Measurements from ENCODE around the gene SLC9A7. TPM values are rescaled to one million over a fixed set of nuclear protein-coding genes. Genes with fewer than 3 reads are reported as not detected.
A peak's percentile ranks its signal among the peaks of the same experiment; 100 is the strongest.

Gene SLC9A7
- total RNA-seq, 4 donors from 2014 or later, result 0.63 to 9.0 (median 2.7) TPM

DNA sequence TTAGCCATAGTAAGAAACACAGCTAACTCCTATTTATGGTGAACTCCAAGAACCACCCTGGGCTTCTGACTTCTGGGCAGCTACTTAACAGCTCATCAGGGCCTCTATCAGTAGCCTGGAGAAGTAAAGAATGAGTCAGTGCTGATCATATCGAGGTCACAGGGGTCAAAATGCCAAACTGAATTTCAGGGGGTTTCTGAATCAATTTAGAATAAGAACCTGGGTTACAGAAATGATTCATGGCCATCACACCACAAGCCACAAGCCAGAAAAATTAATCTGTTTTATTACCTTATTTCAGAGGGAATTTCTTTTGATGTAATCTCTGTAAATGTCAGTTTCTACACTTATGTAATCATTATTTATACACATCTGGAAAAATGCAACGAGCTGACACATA, 121.0 kb downstream of the SLC9A7 start:
- TF ChIP-seq, protein P1, sequence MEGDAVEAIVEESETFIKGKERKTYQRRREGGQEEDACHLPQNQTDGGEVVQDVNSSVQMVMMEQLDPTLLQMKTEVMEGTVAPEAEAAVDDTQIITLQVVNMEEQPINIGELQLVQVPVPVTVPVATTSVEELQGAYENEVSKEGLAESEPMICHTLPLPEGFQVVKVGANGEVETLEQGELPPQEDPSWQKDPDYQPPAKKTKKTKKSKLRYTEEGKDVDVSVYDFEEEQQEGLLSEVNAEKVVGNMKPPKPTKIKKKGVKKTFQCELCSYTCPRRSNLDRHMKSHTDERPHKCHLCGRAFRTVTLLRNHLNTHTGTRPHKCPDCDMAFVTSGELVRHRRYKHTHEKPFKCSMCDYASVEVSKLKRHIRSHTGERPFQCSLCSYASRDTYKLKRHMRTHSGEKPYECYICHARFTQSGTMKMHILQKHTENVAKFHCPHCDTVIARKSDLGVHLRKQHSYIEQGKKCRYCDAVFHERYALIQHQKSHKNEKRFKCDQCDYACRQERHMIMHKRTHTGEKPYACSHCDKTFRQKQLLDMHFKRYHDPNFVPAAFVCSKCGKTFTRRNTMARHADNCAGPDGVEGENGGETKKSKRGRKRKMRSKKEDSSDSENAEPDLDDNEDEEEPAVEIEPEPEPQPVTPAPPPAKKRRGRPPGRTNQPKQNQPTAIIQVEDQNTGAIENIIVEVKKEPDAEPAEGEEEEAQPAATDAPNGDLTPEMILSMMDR (IDR thresholded peaks at IDR 0.05), result no peak
- ATAC-seq (ENCODE audit: low FRiP score) (no peak), DNase-seq (ENCODE audit: low spot score) (no peak)

GRCh38 chrX:46636223-46636622, 122.7 kb downstream of the SLC9A7 start:
- DNase-seq (ENCODE audit: low spot score), result no peak
- no peak for ATAC-seq (ENCODE audit: low FRiP score)
- TF ChIP-seq, protein P1 (IDR thresholded peaks at IDR 0.05), result no peak

DNA sequence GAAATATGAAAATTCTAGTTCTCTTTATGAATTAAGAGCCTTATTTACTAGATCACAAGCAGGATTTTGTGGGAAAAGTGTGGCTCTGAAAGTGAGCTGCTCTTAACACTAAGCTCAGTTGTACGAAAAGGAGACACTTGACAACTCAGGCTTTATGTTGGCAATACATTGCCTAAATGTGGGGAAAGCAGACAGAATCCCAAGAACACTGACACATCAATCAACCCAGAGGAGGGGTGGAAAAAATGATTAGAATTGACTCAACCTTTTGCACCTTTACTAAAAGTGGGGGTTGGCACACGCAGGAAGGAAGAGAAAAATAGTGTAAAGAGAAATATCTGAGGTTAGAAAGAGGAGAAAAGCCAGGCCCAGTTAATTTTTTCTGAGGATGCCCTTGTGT, 123.7 kb downstream of the SLC9A7 start:
- no peak for ATAC-seq (ENCODE audit: low FRiP score)
- DNase-seq (ENCODE audit: low spot score), result no peak
- TF ChIP-seq, protein P1 (IDR thresholded peaks at IDR 0.05), result no peak

DNA sequence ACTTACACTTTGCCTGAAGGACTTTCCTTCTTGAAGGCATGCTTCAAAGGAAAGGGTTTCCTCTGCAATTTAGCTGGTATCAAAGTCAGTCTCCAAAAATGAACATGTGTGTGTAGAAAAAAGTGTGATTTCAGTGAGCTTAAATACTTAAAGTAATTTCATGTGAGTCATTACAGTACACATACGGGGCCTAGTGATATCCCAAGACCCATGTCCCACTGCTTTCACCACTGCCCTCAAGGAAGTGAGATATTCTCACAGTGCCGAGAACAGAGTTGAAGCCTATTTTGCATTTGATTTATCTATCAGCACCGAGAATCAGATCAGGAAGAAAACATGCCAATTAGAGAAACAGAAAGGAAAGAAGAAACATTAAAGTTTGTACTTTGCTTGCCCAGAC, 124.3 kb downstream of the SLC9A7 start:
- DNase-seq (ENCODE audit: low spot score) (no peak), ATAC-seq (ENCODE audit: low FRiP score) (no peak)
- TF ChIP-seq, protein P1 (IDR thresholded peaks at IDR 0.05), result no peak

DNA sequence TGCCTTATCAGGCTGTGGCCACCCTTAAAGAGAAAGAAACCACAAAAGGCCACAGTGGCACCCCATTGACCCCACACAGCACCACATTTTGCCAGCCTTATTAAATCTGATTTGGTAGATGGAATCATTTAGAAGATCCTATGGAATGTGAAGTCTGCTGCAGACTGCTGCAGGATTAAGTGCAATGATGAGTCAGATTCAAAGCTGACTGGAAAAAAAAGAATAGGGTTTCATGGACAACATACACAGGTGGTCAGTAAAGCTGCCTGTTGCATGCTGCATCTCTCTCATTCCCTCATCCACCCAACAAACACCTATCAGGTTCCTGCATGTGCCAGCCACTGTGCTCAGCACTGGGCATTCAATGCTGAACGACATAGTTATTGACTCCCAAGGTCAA, 128.8 kb downstream of the SLC9A7 start:
- TF ChIP-seq, protein P1 (IDR thresholded peaks at IDR 0.05), result no peak
- ATAC-seq (ENCODE audit: low FRiP score) (no peak), DNase-seq (ENCODE audit: low spot score) (no peak)

DNA sequence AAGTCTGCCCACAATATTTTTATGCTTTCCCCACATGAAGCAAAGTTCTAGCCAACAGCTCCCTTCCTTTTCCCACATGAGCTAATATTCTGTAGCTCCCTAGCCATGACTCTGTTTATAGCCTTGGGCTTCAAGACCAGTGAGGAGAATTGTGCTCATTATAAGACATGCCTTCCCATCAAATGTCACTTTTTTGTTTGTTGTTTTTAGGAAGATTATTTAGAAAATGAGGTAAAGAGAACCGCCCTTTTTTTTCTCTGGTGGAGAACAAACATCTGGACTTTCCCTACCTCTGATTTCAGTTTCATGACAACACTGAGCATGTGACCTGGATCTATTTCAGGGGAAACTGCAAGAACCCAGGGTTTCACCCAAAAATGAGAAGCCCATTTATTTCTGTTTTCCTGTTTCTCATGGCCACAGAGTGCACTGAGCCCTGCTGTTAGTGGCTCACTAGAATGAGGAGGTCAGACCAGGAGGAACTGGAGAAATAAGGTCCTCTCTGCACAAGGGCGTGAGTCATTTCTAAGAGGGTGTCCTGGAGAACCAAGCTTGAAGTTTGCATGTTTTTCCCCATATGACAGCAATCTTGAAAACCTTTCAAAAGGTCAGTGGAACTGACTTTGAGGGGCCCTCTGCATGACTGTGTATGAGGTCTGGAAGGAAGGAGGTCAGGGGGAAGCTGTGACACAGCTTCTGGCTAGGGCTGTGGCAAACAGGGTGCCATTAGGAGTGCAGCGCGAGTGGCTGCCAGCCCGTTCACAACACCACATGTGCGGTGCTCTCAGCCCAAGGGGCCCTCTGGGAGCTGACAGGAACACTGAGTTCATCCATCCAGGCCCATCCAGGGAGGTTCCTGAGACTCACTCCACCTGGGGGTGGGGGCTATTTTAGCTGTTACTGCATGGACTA, 130.2 kb downstream of the SLC9A7 start:
- no peak for DNase-seq (ENCODE audit: low spot score)
- ATAC-seq (ENCODE audit: low FRiP score), result peak; percentile 59
- TF ChIP-seq, protein P1 (IDR thresholded peaks at IDR 0.05), result no peak

Data from omental fat pad (tissue), 4 donors.